NCI-H82 treated with DMSO at 0.1 percent for 48 hours (cell line): Measurements from ENCODE around the gene ZNF383.
"Not testable (repeated sequence)": the region's sequence is repeated elsewhere in the genome, so short reads cannot be mapped to it uniquely, and the experiment has no call there.

Experiments
- DNase-seq: peaks from one replicate; lab custom pipeline; 2025; ENCODE audit not compliant: unreplicated experiment; lab: John Stamatoyannopoulos, UW

Gene ZNF383

GRCh38 chr19:37292998-37293939, 75.3 kb downstream of the ZNF383 start:
- not testable (repeated sequence) for DNase-seq

- not testable (repeated sequence) for DNase-seq
Measured at GRCh38 chr19:37294246-37294645, 76.2 kb downstream of the ZNF383 start.
